Skeletal muscle tissue (tissue), 4 donors: ENCODE results near the gene NFYB. TPM values are rescaled to one million over a fixed set of nuclear protein-coding genes. Genes with fewer than 3 reads are reported as not detected.

Experiments
- H3K27ac ChIP-seq: one replicate; pipeline ENCODE4 v1.7.0; 2013; ENCODE audit warnings: mild to moderate bottlenecking, low read depth, low read length, inconsistent platforms
- H3K27me3 ChIP-seq, 3 donors: one replicate each; pipeline ENCODE4 v1.7.0; 2013; ENCODE audit warnings: low read length in 3 of 3; ENCODE audit not compliant: control insufficient read depth in 3 of 3, insufficient read depth in 3 of 3
- H3K36me3 ChIP-seq, 3 donors: one replicate each; pipeline ENCODE4 v1.7.0; 2013; ENCODE audit warnings: low read length in 3 of 3; ENCODE audit not compliant: control insufficient read depth in 3 of 3, insufficient read depth in 3 of 3
- H3K4me1 ChIP-seq, 3 donors: one replicate each; pipeline ENCODE4 v1.7.0; 2013; ENCODE audit warnings: low read length in 3 of 3, mild to moderate bottlenecking in 3 of 3; ENCODE audit not compliant: control insufficient read depth in 3 of 3, insufficient read depth in 3 of 3
- H3K4me3 ChIP-seq, 3 donors: one replicate each; pipeline ENCODE4 v1.7.0; 2013; ENCODE audit warnings: low read length in 3 of 3
- H3K9ac ChIP-seq, 3 donors: one replicate each; pipeline ENCODE4 v1.7.0; 2013; ENCODE audit warnings: low read length in 3 of 3, mild to moderate bottlenecking in 3 of 3, moderate library complexity in 2 of 3, low read depth in 1 of 3
- H3K9me3 ChIP-seq, 3 donors: one replicate each; pipeline ENCODE4 v1.7.0; 2013; ENCODE audit warnings: low read length in 3 of 3; ENCODE audit not compliant: control insufficient read depth in 3 of 3
- total RNA-seq: library from RNA; depleted of rRNA; stranded (reverse); fragments of >200 nt; gene quantifications from one replicate; pipeline ENCODE4 v1.2.3, GENCODE V29; 2014
- donor health status: Osteomylitis.

NFYB gene
- total RNA-seq, 1 donor from 2014 or later, result 8.9 TPM

- H3K9me3 ChIP-seq, result no peaks in the 10 kb centered on the region
- no peak overlapping the region for H3K27ac ChIP-seq
- H3K9ac ChIP-seq, result no peak overlapping the region
- H3K4me3 ChIP-seq, result no peak overlapping the region
- H3K27me3 ChIP-seq, result no peaks in the 10 kb centered on the region
- no peaks in the 10 kb centered on the region for H3K4me1 ChIP-seq
- H3K36me3 ChIP-seq, result peaks cover 12 to 56% (median 56%) of the 10 kb centered on the region in 3 donors
These were observed 42.7 kb downstream of the NFYB start for GRCh38 chr12:104095289-104095688.

DNA sequence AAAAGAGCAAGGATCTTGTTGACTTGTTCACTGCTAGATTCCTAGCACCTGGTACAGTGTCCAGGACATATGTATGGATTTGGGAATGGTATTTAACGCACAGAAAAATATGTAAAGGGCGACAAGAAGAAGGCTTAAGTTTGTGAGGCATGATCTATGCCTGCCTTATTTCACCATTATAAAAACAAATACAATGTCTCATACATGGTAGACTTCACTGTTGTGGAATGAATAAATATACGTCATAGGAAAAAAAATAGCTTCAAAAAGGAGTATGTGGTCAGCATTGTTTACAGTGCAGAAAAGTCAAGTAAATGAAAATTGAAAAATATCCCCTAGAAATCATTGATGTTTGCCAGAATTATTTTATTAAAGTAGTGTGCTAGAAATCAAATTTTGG is 43.7 kb downstream of the NFYB start:
- Histone ChIP-seq H3K4me1 (no peaks in the 10 kb centered on the region), H3K27ac (no peak overlapping the region), H3K27me3 (no peaks in the 10 kb centered on the region), H3K9me3 (no peaks in the 10 kb centered on the region), H3K36me3 (peaks cover 7 to 62% (median 53%) of the 10 kb centered on the region in 3 donors), H3K9ac (no peak overlapping the region), H3K4me3 (no peak overlapping the region)

DNA sequence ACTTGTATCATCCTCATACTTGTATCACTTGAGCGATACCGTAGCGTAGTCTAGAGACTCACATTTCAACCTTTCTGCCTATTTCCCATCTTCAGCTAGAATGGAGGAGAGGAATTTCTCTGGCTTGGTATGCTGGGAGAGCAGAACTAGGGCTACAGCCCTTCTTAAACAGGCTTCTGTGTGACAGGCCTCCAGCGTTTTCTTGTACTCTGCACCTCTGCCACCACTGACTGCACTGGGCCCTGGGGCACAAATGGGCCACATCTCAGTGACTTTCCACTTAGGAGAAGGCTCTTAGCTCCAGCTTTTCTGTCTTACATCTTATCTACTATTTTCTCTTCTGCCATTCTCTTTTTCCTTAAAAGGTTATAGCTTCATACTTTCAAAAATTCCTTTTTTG is 46.9 kb downstream of the NFYB start:
- Histone ChIP-seq H3K4me3 (no peak overlapping the region), H3K27ac (no peak overlapping the region), H3K36me3 (peaks cover 12 to 57% (median 42%) of the 10 kb centered on the region in 3 donors), H3K27me3 (no peaks in the 10 kb centered on the region), H3K9ac (no peak overlapping the region), H3K9me3 (no peaks in the 10 kb centered on the region), H3K4me1 (no peaks in the 10 kb centered on the region)

DNA sequence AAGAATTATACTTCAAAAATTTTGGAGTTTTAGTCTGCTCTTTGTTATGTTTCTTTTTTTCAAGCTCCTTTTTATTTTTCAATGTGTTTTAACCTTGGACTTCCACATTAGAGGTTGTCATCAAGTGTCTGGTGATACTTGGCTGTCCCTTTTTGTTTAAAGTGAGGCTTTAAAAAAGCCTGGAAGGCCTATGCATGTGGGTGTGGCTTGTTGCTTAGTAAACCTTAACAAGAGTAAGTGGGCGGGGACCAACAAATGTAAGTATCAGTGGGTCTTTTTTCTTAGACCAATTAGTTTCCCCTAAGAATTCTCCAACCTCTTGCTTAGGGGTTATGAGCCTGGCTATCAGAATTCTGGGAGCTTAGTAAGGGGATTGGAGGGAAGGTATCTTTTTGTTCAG is 47.3 kb downstream of the NFYB start:
- no peak overlapping the region for H3K9ac ChIP-seq
- H3K9me3 ChIP-seq, result no peaks in the 10 kb centered on the region
- H3K4me1 ChIP-seq, result no peaks in the 10 kb centered on the region
- no peaks in the 10 kb centered on the region for H3K27me3 ChIP-seq
- H3K27ac ChIP-seq, result no peak overlapping the region
- peaks cover 12 to 59% (median 42%) of the 10 kb centered on the region in 3 donors for H3K36me3 ChIP-seq
- no peak overlapping the region for H3K4me3 ChIP-seq

GRCh38 chr12:104083769-104084475 is 54.1 kb downstream of the NFYB start:
- H3K9me3 ChIP-seq, result no peaks in the 10 kb centered on the region
- H3K27me3 ChIP-seq, result no peaks in the 10 kb centered on the region
- no peak overlapping the region for H3K27ac ChIP-seq
- no peaks in the 10 kb centered on the region for H3K4me1 ChIP-seq
- H3K36me3 ChIP-seq, result peaks cover 23 to 56% (median 32%) of the 10 kb centered on the region in 3 donors
- H3K9ac ChIP-seq, result no peak overlapping the region
- no peak overlapping the region for H3K4me3 ChIP-seq

- Histone ChIP-seq H3K4me3 (no peak overlapping the region), H3K27ac (no peak overlapping the region), H3K36me3 (peaks cover 12 to 40% (median 27%) of the 10 kb centered on the region in 3 donors), H3K27me3 (no peaks in the 10 kb centered on the region), H3K9ac (no peak overlapping the region), H3K9me3 (no peaks in the 10 kb centered on the region), H3K4me1 (no peaks in the 10 kb centered on the region)
These were observed 57.2 kb downstream of the NFYB start for GRCh38 chr12:104080764-104081163.

- Histone ChIP-seq H3K9ac (no peak overlapping the region), H3K36me3 (peaks cover 8 to 32% (median 19%) of the 10 kb centered on the region in 3 donors), H3K27me3 (no peaks in the 10 kb centered on the region), H3K27ac (no peak overlapping the region), H3K9me3 (no peaks in the 10 kb centered on the region), H3K4me3 (no peak overlapping the region), H3K4me1 (no peaks in the 10 kb centered on the region)
These were observed 59.0 kb downstream of the NFYB start for GRCh38 chr12:104079024-104079423.

DNA sequence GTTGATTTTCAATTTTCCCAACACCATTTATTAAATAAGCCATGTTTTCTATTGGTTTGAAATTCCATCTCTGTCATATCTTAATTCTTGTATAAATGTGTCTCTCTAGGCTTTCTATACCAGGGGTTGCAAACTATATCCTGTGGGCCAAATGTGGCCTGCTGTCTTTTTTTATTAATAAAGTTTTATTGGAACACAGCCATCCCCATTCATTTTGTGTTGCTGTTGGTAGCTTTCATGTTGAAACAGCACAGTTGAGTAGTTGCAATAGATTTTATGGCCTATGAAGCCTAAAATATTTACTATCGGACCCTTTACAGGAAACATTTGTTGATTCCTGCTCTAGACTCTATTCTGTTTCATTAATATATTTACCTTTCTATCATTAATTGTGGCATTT is 64.3 kb downstream of the NFYB start:
- H3K36me3 ChIP-seq, result peaks cover 0 to 16% (median 15%) of the 10 kb centered on the region in 3 donors
- no peaks in the 10 kb centered on the region for H3K4me1 ChIP-seq
- no peaks in the 10 kb centered on the region for H3K9me3 ChIP-seq
- no peak overlapping the region for H3K4me3 ChIP-seq
- no peak overlapping the region for H3K27ac ChIP-seq
- H3K9ac ChIP-seq, result no peak overlapping the region
- no peaks in the 10 kb centered on the region for H3K27me3 ChIP-seq

DNA sequence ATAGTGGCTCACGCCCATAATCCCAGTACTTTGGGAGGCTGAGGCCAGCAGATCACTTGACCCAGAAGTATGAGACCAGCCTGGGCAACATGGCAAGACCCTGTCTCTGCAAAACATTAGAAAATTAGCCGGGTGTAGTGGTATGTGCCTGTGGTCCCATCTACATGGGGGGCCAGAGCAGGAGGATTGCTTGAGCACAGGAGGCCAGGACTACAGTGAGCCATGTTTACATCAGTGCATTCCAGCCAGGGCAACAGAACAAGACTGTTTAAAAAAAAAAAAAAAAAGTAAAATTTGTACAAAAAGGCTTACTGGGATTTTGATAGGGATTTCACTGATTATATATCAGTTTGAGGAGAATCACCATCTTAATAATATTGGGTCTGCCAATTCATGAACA is 65.9 kb downstream of the NFYB start:
- Histone ChIP-seq H3K27me3 (no peaks in the 10 kb centered on the region), H3K4me3 (no peak overlapping the region), H3K9ac (no peak overlapping the region), H3K4me1 (no peaks in the 10 kb centered on the region), H3K9me3 (no peaks in the 10 kb centered on the region), H3K27ac (no peak overlapping the region), H3K36me3 (peaks cover 0 to 22% (median 15%) of the 10 kb centered on the region in 3 donors)
